ENCODE results near the gene WDR88.
"Not testable (repeated sequence)": the region's sequence is repeated elsewhere in the genome, so short reads cannot be mapped to it uniquely, and the experiment has no call there.

The WDR88 gene

GRCh38 chr19:33143897-33144405 is 12.0 kb downstream of the WDR88 start:
- TF ChIP-seq ZFX (IDR thresholded peaks at IDR 0.05; ENCODE audit: borderline replicate concordance) (no peak), CTCF (IDR thresholded peaks at IDR 0.05) (peak; percentile 94)
- no peak overlapping the region for H3K27ac ChIP-seq

GRCh38 chr19:33146209-33146608 is 14.3 kb downstream of the WDR88 start:
- no peak overlapping the region for H3K27ac ChIP-seq
- TF ChIP-seq CTCF (IDR thresholded peaks at IDR 0.05): no peak

- TF ChIP-seq ZFX (IDR thresholded peaks at IDR 0.05; ENCODE audit: borderline replicate concordance): no peak
- no peak for TF ChIP-seq CTCF (IDR thresholded peaks at IDR 0.05)
- no peak overlapping the region for H3K27ac ChIP-seq
Observed at GRCh38 chr19:33147538-33147937, 15.6 kb downstream of the WDR88 start.

GRCh38 chr19:33150852-33151518 is 19.1 kb downstream of the WDR88 start:
- TF ChIP-seq ZFX (IDR thresholded peaks at IDR 0.05; ENCODE audit: borderline replicate concordance): no peak
- TF ChIP-seq CTCF (IDR thresholded peaks at IDR 0.05): no peak

GRCh38 chr19:33152176-33152575 is 20.3 kb downstream of the WDR88 start:
- no peak overlapping the region for H3K27ac ChIP-seq
- TF ChIP-seq CTCF (IDR thresholded peaks at IDR 0.05): no peak
- no peak for TF ChIP-seq ZFX (IDR thresholded peaks at IDR 0.05; ENCODE audit: borderline replicate concordance)

More at GRCh38 chr19:33150852-33151518, 19.1 kb downstream of the WDR88 start:
- H3K27ac ChIP-seq: no peak overlapping the region

- H3K27ac ChIP-seq: not testable (repeated sequence)
Observed at GRCh38 chr19:33152625-33153024, 20.7 kb downstream of the WDR88 start.

GRCh38 chr19:33154313-33154712 is 22.4 kb downstream of the WDR88 start:
- not testable (repeated sequence) for H3K27ac ChIP-seq

GRCh38 chr19:33156334-33156733 is 24.4 kb downstream of the WDR88 start:
- no peak overlapping the region for H3K27ac ChIP-seq
- TF ChIP-seq CTCF (IDR thresholded peaks at IDR 0.05): no peak
- no peak for TF ChIP-seq ZFX (IDR thresholded peaks at IDR 0.05; ENCODE audit: borderline replicate concordance)

Data from 22Rv1 (cell line).